NCI-H146 (cell line): ENCODE results near the gene TXN2.
"Not testable (repeated sequence)": the region's sequence is repeated elsewhere in the genome, so short reads cannot be mapped to it uniquely, and the experiment has no call there.

Experiments
- DNase-seq: peaks from one replicate; lab custom pipeline; 2025; lab: John Stamatoyannopoulos, UW

TXN2 gene

DNA sequence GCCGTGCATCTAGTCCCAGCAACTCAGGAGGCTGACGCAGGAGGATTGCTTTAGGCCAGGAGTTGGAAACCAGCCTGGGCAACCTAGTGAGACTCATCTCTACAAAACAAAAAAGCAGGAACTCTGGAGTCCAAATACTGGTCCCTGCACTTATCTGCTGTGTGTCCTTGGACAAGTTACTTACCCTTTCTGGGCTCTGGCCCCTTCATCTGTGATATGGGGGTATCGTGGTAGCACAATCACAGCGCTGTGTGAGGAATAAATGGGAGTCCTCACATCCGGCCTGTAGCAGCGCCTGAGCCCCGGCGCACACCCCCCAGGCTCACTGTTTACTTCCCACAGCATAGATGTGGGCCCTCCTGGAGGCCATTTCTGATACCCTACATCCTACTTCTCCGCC, 49.5 kb downstream of the TXN2 start:
- no peak for DNase-seq

GRCh38 chr22:36430863-36431262, 50.6 kb downstream of the TXN2 start:
- DNase-seq: peak; percentile 13

DNA sequence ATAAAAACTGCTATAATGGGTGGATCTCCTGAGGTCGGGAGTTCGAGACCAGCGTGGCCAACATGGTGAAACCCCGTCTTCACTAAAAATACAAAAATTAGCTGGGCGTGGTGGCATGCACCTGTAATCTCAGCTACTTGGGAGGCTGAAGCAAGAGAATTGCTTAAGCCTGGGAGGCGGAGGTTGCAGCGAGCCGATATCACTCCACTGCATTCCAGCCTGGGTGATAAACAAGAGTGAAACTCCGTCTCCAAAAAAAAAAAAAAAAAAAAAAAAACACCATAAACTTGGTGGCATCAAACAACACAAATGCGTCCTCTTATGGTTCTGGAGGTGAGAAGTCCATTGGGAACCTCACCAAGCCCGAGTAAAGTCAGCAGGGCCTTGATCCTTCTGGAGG, 53.5 kb downstream of the TXN2 start:
- DNase-seq: not testable (repeated sequence)

DNA sequence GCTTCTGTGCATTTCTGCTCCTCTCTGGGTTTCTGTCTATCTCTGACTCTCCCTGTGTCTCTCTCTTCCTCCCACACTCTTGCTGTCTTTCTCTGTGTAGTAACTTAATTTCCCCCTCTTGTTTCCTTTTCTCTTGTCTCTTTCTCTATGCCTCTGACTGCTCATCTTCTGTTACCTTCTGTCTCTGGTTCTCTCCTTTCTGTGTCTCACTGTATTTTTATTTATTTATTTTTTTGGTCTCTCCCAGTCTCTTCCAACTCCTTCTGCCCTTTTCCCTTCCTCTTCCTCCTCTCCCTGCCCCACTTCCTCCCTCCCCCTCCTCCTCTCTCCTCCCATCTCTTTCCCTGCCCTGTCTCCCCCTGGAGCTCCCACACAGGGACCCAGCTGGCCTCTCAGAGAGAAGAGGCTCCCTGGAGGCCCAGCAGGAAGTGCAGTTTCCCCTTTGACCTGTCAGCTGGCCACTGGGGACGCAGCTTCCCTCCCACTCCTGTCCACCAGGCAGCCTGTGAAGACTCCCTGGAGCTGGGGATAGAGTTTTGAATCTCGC, 55.4 kb downstream of the TXN2 start:
- peak; percentile 60 for DNase-seq

DNA sequence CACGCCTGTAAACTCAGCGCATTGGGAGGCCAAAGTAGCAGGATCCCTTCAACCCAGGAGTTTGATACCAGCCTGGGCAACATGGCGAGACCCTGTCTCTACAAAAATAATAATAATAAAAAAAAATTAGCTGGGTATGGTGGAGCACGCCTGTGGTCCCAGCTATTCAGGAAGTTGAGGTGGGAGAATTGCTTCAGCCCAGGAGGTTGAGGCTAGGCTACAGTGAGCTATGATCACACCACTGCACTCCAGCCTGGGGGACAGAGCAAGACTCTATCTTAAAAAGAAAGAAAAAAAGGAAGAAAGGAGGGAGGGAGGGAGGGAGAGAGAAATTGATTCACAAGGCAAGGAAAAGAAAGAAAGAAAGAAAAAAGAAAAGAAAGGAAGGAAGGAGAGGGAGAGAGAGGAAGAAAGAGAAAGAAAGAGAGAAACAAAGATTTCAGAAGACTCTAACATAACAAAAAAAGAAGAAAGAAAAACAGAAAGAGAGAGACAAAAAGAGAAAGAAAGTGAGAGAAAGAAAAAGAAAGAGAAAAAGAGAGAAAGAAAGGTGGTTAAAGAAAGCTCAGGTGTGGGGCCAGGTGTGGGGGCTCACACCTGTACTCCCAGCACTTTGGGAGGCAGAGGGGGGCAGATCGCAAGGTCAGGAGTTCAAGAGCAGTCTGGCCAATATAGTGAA, 56.4 kb downstream of the TXN2 start:
- DNase-seq: no peak

DNA sequence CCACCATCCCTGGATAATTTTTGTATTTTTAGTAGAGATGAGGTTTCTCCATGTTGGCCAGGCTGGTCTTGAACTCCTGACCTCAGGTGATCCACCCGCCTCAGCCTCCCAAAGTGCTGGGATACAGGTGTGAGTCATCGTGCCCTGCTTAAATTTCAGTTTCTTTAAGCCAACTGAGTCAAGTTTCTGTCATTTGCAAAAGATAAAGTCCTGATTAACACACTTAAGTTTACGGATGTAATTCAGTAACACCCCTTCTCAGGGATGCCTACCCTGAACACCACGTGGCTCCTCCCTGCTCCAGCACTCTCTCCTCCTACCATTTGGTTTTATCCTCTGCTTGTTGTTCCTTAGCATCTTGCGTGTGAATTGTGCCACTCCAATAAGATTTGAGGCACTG, 57.0 kb downstream of the TXN2 start:
- not testable (repeated sequence) for DNase-seq

DNA sequence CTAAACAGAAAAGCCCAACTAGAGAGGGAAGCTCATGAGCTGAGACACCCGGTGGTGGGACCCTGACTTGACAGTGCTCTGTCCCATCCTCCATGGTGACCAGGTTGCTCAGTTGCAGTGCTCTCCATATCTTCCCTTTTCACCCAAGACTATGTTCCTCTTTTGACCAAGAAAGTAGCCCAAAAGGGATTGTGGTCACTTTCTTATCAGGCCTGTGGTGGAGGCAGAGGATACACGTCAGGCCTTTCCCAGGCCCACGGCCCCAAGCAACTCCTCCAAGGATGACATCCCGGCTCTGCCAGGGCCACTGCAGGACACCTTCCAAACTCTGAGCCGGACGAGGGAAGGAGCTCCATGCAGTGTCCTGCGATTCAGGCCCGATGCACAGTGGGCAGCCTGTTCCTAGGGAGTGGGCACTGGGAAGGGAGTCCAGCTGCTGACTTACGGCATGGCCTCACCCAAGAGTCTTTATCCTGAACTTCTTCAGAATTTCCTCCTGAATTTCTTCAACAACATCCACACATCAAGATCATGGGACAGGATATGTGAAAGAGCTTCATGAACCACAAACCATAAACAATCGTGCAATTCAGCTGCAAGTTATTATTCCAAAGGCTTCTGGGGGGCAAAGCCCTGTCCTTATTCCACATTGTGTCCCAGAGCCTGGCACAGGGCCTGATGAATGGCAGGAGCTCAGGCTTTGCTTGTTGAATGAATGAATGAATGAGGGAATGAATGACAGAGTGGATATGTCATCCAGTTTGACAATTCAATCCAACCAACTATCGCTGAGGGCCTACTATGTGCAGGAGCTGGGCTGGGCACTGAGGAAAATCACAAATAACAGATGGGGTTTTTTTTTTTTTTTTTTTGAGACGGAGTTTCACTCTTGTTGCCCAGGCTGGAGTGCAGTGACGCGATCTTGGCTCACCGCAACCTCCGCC, 57.7 kb downstream of the TXN2 start:
- DNase-seq: no peak

- no peak for DNase-seq
These were observed 59.0 kb downstream of the TXN2 start for GRCh38 chr22:36422287-36423014.

DNA sequence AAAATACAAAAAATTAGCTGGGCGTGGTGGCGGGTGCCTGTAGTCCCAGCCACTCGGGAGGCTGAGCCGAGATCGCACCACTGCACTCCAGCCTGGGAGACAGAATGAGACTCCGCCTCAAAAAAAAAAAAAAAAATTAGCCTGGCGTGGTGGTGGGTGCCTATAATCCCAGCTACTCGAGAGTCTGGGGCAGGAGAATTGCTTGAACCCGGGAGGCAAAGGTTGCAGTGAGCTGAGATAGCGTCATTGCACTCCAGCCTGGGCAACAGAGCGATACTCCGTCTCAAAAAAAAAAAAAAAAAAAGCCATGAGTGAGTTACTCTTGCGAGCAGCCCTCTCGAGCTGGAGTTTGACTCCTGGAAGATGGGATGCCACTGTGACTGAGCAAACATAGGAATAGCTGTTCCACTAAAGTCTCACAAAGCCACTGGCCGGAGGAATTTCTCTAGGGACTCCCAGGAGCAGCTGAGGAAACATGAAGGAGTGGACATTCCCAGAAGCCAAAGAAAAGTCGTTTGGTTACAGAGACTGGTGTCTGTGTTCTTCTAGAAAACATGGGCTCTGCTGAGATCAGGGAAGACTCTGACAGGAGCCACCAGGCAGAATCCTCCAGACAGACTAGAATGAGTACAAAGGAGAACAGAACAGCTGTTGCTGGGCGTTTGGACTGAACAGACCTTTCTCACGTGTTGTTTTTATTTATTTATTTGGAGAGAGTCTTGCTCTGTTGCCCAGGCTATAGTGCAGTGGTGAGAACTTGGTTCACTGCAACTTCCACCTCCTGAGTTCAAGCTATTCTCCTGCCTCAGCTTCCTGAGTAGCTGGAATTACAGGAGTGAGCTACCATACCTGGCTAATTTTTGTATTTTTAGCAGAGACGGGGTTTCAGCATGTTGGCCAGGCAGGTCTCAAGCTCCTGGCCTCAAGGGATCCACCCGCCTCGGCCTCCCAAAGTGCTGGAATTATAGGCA, 61.2 kb downstream of the TXN2 start:
- DNase-seq: no peak

GRCh38 chr22:36419177-36419911, 62.1 kb downstream of the TXN2 start:
- DNase-seq: peak; percentile 51

DNA sequence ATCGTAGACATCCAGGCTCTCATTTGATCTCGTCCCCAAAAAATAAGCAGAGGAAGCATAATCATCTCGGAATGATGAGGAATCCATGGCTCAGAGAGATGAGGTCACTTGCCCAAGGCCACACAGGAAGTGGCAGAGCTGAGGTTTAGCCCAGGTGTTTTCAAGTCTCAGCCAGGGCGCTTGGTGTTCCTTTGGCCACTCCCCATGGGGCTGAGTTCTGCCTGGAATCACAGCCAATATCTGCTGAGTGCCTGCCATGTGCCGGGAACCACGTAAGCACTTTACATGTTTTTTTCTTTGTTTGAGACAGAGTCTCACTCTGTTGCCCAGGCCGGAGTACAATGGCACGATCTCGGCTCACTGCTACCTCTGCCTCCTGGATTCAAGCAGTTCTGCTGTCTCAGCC, 64.2 kb downstream of the TXN2 start:
- DNase-seq: no peak
